HG02763 (cell line): ENCODE data around the gene FAT2.
"Not testable (repeated sequence)": the region's sequence is repeated elsewhere in the genome, so short reads cannot be mapped to it uniquely, and the experiment has no call there.

Experiments used
- ATAC-seq: cut with Tn5 transposase; IDR thresholded peaks from one replicate; pipeline ENCODE4 v1.9.1; 2021; ENCODE audit warnings: mild to moderate bottlenecking, moderate library complexity; ENCODE audit not compliant: unreplicated experiment

Gene FAT2

DNA sequence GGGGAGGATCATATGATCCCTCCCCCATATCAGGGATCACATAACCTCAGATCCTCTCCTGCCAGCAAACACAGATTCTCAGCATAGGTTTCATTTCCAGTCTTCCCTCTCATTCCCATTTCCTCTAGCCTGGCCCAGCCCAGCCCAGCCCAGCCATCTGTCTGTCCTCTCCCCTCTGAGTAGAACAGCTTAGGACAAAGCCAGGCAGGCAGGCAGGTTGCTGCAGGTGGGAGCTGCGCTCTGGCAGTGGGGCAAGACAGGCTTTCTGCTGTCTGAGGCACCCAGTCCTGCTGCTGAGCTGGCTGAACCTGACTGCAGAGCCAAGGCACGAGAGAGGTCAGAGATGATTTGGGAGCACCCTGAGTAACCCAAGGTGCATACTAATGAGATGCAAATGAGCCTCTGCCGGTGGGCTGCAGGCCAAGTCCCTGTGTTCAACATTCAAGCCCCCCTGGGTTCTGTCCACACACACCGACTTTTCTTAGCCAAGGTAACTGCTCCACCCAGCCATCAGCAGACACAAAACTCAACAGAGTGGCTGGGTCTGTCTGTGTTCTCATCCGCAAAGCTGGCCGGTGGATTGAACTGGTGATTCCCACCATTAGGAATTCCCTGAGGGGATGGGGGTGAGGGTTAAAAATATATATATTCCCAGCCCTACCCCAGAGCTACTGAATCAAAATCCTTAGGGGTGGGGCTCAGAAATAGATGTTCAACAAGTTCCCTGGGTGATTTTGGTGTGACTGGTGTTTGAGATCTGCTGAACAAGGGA, 9.1 kb downstream of the FAT2 start:
- ATAC-seq: no peak

- ATAC-seq: no peak
Measured at GRCh38 chr5:151581347-151581746, 9.8 kb downstream of the FAT2 start.

- ATAC-seq: no peak
Measured at GRCh38 chr5:151580858-151581257, 10.3 kb downstream of the FAT2 start.

GRCh38 chr5:151580239-151580638, 10.9 kb downstream of the FAT2 start:
- no peak for ATAC-seq

- ATAC-seq: not testable (repeated sequence)
Measured at GRCh38 chr5:151579146-151579545, 12.0 kb downstream of the FAT2 start.

GRCh38 chr5:151578326-151579025, 12.7 kb downstream of the FAT2 start:
- no peak for ATAC-seq

GRCh38 chr5:151577566-151577965, 13.6 kb downstream of the FAT2 start:
- ATAC-seq: no peak

- ATAC-seq: no peak
Measured at GRCh38 chr5:151574444-151574996, 16.6 kb downstream of the FAT2 start.

DNA sequence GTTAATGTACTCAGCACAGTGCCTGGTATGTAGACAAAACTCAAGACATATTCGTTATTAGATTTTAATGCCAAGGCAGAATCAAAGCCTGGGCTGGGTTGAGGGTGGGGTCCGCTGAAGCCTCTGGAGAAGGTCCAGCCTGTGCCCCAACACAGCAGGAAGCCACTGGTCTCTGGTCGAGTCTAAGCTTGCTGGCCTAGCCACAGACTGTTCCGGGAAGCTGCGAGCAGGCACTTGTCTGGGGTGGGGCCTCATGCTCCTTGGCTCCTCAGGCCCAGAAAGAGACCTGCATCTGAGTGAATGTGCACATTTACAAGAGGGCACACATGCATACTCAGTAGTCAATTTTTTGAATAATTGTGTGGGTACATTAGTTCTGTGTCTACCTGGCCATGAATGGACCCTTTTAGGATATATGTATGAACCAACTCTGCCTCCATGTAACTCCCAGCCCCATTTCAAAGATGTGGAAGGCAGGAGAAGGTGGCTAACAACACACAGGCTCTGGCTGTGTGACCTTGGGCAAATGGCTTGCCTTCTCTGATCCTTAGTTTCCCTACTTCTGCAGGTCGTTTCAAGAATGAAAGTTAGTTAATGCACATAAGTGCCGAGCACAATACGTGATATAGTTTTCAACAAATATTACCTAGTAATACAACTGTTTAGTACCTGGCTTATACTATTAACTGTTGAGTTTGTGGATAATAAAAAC, 18.3 kb downstream of the FAT2 start:
- ATAC-seq: no peak

DNA sequence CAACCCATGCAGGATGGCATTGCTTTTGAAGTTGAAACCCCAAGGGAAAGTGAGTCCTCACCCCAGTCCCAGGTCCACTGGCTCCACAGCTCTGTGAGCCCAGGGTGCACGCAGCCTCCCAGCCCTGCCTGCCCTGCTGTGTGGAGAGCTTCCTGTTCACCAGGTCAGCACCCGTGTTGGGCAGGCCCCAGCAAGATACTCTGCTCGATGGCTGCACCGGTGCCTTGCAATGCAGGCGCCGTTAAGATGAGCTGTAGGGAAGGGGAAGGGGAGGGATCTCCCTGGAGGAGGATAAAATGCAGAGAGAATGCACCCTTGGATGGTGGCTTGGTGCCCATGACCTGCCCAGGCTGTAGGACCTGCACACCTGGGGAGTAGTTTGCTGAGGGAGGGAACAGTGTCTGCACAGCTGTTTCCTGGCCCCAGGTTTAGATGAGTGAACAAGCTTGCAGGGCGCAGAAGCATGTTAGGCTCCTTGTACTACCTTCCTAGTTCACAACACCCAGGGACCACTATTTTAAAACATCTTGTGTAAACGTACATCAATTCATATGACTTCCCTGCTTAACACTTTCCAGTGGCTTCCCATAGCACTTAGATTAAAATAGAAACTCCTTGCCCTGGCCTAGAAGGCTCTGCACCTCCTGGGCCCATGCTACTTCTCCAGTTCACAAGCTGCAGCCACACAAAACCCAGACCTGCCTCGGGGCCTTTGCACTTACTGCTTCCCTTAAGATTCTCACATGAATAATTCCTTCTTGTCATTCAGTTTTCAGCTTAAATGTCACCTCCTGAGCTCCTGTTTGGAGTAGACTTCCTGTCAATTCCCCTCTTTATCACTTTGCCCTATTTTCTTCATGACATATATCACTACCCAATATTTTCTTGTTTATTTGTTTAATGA, 19.6 kb downstream of the FAT2 start:
- ATAC-seq: no peak

DNA sequence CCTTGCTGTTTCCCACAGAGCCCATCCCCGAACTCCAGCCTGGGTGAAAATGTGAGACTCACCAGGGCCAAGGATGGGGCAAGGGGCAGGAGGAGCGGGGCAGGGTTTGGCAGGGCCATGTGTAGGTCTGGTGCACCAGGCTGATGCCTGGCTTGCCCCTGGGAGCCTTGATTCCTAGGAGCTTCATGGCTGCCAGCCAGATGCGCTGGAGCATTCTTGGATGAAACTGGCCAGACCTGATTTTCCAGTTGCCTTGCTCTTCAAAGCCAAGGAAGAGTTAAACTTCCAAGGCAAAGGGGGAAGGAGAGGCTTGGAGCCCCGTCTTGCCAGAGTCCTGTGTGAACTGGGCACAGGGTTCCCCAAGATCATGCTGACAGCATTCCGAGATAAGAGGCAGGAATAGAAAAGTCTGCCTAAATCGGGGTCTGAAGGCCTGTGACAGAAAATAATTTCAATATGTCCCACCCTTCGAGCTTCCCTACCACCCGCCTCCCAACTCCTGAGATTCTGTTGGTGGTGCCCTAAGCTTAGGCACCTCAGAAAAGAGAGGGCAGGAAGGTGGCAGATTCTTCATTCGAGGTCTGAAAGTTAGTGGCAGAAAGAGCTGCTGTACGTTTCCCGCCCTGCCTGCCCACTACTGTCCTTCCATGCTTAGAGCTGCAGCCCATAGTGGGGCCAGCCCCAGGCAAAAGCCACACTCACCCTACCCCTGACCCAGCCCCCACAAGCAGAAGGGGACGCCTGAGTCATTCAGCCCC, 20.4 kb downstream of the FAT2 start:
- no peak for ATAC-seq

DNA sequence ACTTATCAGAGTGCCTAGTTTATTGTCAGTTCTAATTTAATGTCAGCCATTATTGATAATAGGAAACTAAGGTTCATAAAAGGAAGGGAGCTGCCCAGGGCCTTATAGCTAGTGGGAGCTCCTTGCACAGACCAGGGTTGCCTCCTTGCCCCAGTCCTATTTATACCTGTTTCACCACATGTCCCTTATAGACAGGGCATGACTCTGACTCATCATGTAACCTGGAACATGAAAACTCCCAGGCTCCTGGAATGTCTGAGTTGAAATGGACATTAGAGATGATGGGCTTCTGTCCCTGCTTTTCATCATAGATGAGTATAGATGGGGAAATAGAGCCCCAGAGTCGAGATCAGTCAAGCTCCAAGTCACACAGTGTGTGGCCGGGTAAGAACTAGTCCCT, 21.1 kb downstream of the FAT2 start:
- ATAC-seq: no peak

DNA sequence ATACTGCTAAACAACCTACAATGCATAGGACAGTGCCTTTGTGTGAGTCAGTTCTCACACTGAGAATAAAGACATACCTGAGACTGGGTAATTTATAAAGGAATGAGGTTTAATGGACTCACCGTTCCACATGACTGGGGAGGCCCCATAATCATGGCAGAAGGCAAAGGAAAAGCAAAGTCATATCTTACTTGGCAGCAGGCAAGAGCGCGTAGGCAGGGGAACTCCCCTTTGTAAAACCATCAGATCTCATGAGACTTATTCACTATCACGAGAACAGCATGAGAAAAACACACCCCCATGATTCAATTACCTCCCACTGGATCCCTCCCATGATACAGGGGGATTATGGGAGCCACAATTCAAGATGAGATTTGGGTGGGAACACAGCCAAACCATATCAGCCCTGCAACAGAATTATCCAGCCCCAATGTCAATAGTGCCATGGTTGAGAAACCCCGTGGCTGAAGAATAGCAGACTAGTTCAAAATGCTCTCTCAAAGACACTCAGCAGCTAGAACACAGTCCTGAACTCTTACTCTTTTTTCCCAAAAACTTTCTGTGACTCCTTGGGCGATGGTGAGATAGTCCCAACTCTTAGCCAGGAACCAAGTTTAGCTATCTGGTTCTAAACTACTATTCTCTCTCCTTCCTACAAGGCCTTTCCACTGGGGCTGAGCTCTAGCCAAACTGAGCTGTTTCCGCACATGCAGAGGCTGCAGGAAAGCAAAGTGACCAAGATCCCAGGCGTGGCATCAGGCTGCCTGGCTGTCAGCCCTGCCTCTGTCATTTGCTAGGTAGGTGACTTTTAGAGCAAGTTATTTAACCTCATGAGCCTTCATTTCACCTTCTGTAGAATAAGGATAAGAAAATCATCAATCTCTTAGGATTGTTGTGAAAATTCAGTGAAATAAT, 21.7 kb downstream of the FAT2 start:
- no peak for ATAC-seq

DNA sequence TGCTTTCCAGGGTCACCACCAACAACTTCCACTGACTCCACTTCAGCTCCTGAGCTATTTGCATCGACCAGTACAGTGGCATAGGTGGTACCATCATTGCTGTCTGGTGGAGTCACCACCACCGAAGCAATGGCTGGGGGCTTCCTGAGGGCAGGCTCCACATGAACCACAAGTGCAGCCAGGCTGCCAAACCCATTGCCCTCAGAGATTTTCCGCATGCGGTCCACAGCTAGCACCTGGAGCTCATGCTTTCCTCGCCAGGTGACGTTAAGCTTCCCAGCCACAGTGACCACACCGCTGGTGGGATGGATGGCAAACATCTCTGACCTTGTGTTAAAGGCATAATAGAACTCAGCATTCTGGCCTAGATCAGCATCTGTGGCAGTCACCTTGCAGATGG, 23.1 kb downstream of the FAT2 start:
- no peak for ATAC-seq

- no peak for ATAC-seq
Measured at GRCh38 chr5:151565971-151566370, 25.2 kb downstream of the FAT2 start.

GRCh38 chr5:151562019-151562707, 29.0 kb downstream of the FAT2 start:
- no peak for ATAC-seq

- ATAC-seq: no peak
Measured at GRCh38 chr5:151557951-151558350, 33.2 kb downstream of the FAT2 start.

DNA sequence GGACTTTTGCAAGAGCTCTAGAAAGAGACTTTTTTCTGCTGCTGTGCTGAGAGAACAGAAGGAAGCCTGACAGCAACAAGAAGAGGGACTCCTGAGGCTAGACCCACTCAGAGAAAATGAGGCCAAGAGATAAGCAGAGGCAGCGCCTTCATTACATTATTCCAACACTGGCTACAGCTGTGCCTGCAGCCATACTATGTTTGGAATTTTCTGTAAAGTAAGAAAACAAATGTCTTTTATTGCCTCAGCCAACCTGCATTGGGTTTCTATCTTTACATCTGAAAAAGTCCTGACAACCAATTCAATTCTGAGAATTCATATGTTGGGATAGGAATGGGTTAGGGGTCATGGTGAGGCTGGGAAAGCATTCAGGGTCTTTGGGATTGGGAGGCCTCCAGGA, 33.7 kb downstream of the FAT2 start:
- no peak for ATAC-seq
